ENCODE results near the gene KCNMA1.

GRCh38 chr10:77210645-77211044, 427.0 kb downstream of the KCNMA1 start:
- TF ChIP-seq EZH2 (IDR thresholded peaks at IDR 0.05; ENCODE audit: borderline replicate concordance, insufficient read depth, low read depth, low read length, poor library complexity, severe bottlenecking) (no peak), CTCF (IDR thresholded peaks at IDR 0.05) (no peak)

Measured in B cell (primary cell).